Suprapubic skin (tissue), 4 donors: ENCODE measurements around the gene PHETA1.

ENCODE experiments used
- CTCF ChIP-seq, 2 donors: fragments of 200-600 bp in 1 of 2; fragments of 450-650 bp in 1 of 2; sonication (generic) in 1 of 2; IDR thresholded peaks; one replicate each; pipeline ENCODE4 v1.5.1; 2016 to 2019; ENCODE audit warnings: antibody characterized with exemption in 2 of 2, mild to moderate bottlenecking in 1 of 2, moderate library complexity in 1 of 2
- EP300 ChIP-seq: sonication (generic); formaldehyde crosslinking; IDR thresholded peaks from one replicate; pipeline ENCODE4 v1.6.1; 2017; ENCODE audit warnings: antibody characterized with exemption
- POLR2A ChIP-seq, 2 donors: fragments of 450-650 bp; IDR thresholded peaks; one replicate each; pipeline ENCODE4 v1.6.1; 2017; ENCODE audit warnings: antibody characterized with exemption in 2 of 2, mild to moderate bottlenecking in 2 of 2, moderate library complexity in 2 of 2
- POLR2AphosphoS5 ChIP-seq, 3 donors: sonication (generic); formaldehyde crosslinking; IDR thresholded peaks; one replicate each; pipeline ENCODE4 v1.6.1; 2017; ENCODE audit warnings: antibody characterized with exemption in 3 of 3

- TF ChIP-seq CTCF (IDR thresholded peaks at IDR 0.05) (no peak), POLR2AphosphoS5 (IDR thresholded peaks at IDR 0.05) (no peak), EP300 (no peak), POLR2A (IDR thresholded peaks at IDR 0.05) (no peak)
Measured at GRCh38 chr12:111393700-111394300, 24.9 kb upstream of the PHETA1 start.
